ENCODE results near the gene FRS3. TPM values are rescaled to one million over a fixed set of nuclear protein-coding genes. Genes with fewer than 3 reads are reported as not detected.

FRS3 gene
- total and polyA plus RNA-seq, 2 of the 13 experiments (the other 11 are each of a cell fraction or from before 2014, with no cell fraction given): 3.0 to 7.4 TPM

- 0 out of 2 replicates have a peak, but pooled peaks have one; percentile 83 for TF ChIP-seq MAF1 (CRISPR knock-in tag; IDR thresholded peaks at IDR 0.05; ENCODE audit: borderline replicate concordance)
- TF ChIP-seq FOXC1 (CRISPR knock-in tag; IDR thresholded peaks at IDR 0.05; ENCODE audit: borderline replicate concordance): peak; percentile 13; the same call in 1 of the 2 replicates
- peak; percentile 91 for TF ChIP-seq TBX2 (CRISPR knock-in tag; IDR thresholded peaks at IDR 0.05; ENCODE audit: borderline replicate concordance)
- TF ChIP-seq DMAP1 (CRISPR knock-in tag; IDR thresholded peaks at IDR 0.05): 0 out of 2 replicates have a peak, but pooled peaks have one; percentile 9
- peak; percentile 37; the same call in 1 of the 2 replicates for TF ChIP-seq ZBTB7A (CRISPR knock-in tag; IDR thresholded peaks at IDR 0.05)
- peak; percentile 71 for TF ChIP-seq ZMYM2 (CRISPR knock-in tag; IDR thresholded peaks at IDR 0.05)
- TF ChIP-seq ZNF687 (CRISPR knock-in tag; IDR thresholded peaks at IDR 0.05): peak; percentile 78
- peak; percentile 63; the same call in 1 of the 2 replicates for TF ChIP-seq TGIF2 (CRISPR knock-in tag; IDR thresholded peaks at IDR 0.05)
- peak; percentile 49 for TF ChIP-seq ZNF883 (CRISPR knock-in tag; IDR thresholded peaks at IDR 0.05; ENCODE audit: not compliant biosample characterization)
- TF ChIP-seq HIC2 (CRISPR knock-in tag; IDR thresholded peaks at IDR 0.05; ENCODE audit: low read depth): peak; percentile 96
- no peak for TF ChIP-seq YY1 (IDR thresholded peaks at IDR 0.05; ENCODE audit: insufficient read depth, insufficient replicate concordance, low read depth, low read length)
- peak; percentile 59; the same call in 1 of the 2 replicates for TF ChIP-seq MAZ (IDR thresholded peaks at IDR 0.05; ENCODE audit: borderline replicate concordance, low read depth, low read length)
- 0 out of 2 replicates have a peak, but pooled peaks have one; percentile 31 for TF ChIP-seq MAZ (CRISPR knock-in tag; IDR thresholded peaks at IDR 0.05; ENCODE audit: low read depth)
- no peak for TF ChIP-seq SRF (IDR thresholded peaks at IDR 0.05; ENCODE audit: low read depth, low read length)
- TF ChIP-seq ZNF263 (CRISPR knock-in tag; IDR thresholded peaks at IDR 0.05): peak; percentile 37
- TF ChIP-seq THAP11 (CRISPR knock-in tag; IDR thresholded peaks at IDR 0.05): peak; percentile 63
- 0 out of 2 replicates have a peak, but pooled peaks have one; percentile 40 for TF ChIP-seq ZIK1 (CRISPR knock-in tag; IDR thresholded peaks at IDR 0.05; ENCODE audit: borderline replicate concordance, low read depth)
- TF ChIP-seq SALL2 (CRISPR knock-in tag; IDR thresholded peaks at IDR 0.05): peak; percentile 68; the same call in 1 of the 2 replicates
- TF ChIP-seq ETV5 (CRISPR knock-in tag; IDR thresholded peaks at IDR 0.05; ENCODE audit: borderline replicate concordance): peak; percentile 68; the same call in 1 of the 2 replicates
- TF ChIP-seq ZFP37 (CRISPR knock-in tag; IDR thresholded peaks at IDR 0.05; ENCODE audit: borderline replicate concordance): 0 out of 2 replicates have a peak, but pooled peaks have one; percentile 52
- TF ChIP-seq ASH2L (IDR thresholded peaks at IDR 0.05; ENCODE audit: insufficient read length, low read depth, low read length): peak; percentile 88
- TF ChIP-seq REPIN1 (CRISPR knock-in tag; IDR thresholded peaks at IDR 0.05; ENCODE audit: borderline replicate concordance, low read depth): 0 out of 2 replicates have a peak, but pooled peaks have one; percentile 33
- peak; percentile 49 for TF ChIP-seq MED8 (CRISPR knock-in tag; IDR thresholded peaks at IDR 0.05; ENCODE audit: insufficient replicate concordance)
- TF ChIP-seq ZNF143 (CRISPR knock-in tag; IDR thresholded peaks at IDR 0.05): no peak; the same call in 1 of the 2 replicates
Measured at GRCh38 chr6:41768545-41769308, 11.0 kb downstream of the FRS3 start (continued).
